Endothelial cell of umbilical vein (primary cell): ENCODE results near the gene TOMM40. TPM values are rescaled to one million over a fixed set of nuclear protein-coding genes. Genes with fewer than 3 reads are reported as not detected.
"Not testable (repeated sequence)": the region's sequence is repeated elsewhere in the genome, so short reads cannot be mapped to it uniquely, and the experiment has no call there.

Experiments
- BruUV-seq: library from RNA; stranded (reverse); fragments of 400-500 nt; replicated peaks from 2 replicates; lab custom pipeline; 2021; lab: Mats Ljungman, UMichigan
- CTCF ChIA-PET: fragments of 300-600, 350-600 bp; sonication (Branson Sonifier 250); formaldehyde crosslinking; loops from one replicate; lab custom pipeline; 2021; ENCODE audit warnings: antibody characterized with exemption, inconsistent platforms; lab: Charles Lee
- POLR2A ChIA-PET: fragments of 300-600, 350-600 bp; sonication (Branson Sonifier 250); formaldehyde crosslinking; loops from one replicate; lab custom pipeline; 2021; ENCODE audit warnings: antibody characterized with exemption, inconsistent platforms; lab: Charles Lee
- DNase-seq: peaks from one replicate; pipeline ENCODE4 v3.0.0-alpha.2; 2011; ENCODE audit warnings: low read depth, low spot score
- FAIRE-seq: peaks from 2 replicates; lab custom pipeline; 2011; peaks lifted over from hg19 to GRCh38; lab: Jason Lieb, UNC
- H2AFZ ChIP-seq: 2 replicates; pipeline ENCODE4 v1.6.0; 2012; ENCODE audit warnings: low read depth, low read length, control low read depth, inconsistent platforms
- H3K27ac ChIP-seq: 2 replicates; pipeline ENCODE4 v1.5.1; 2011; ENCODE audit warnings: low read depth, mild to moderate bottlenecking, control low read depth, low read length, moderate library complexity; ENCODE audit not compliant: insufficient read depth
- H3K27me3 ChIP-seq, 2 experiments: 2 replicates each; pipeline versions ENCODE4 v1.6.0 to v1.6.1; 2011; ENCODE audit warnings: low read length in 2 of 2, mixed read lengths in 1 of 2; ENCODE audit not compliant: control insufficient read depth in 2 of 2, insufficient read depth in 2 of 2
- H3K36me3 ChIP-seq, 2 experiments: 2 replicates in 1 of 2; 3 replicates in 1 of 2; pipeline ENCODE4 v1.5.1; 2011; ENCODE audit warnings: low read length in 2 of 2, mild to moderate bottlenecking in 1 of 2, moderate library complexity in 1 of 2; ENCODE audit not compliant: control insufficient read depth in 2 of 2, insufficient read depth in 2 of 2; ENCODE audit errors: extremely low read depth in 1 of 2
- H3K4me1 ChIP-seq: 3 replicates; pipeline ENCODE4 v1.5.1; 2011; ENCODE audit warnings: mild to moderate bottlenecking, low read length; ENCODE audit not compliant: control insufficient read depth, insufficient read depth; ENCODE audit errors: extremely low read depth
- H3K4me2 ChIP-seq: 2 replicates; pipeline ENCODE4 v1.6.1; 2011; ENCODE audit warnings: low read length, control low read depth, mixed read lengths; ENCODE audit not compliant: insufficient read depth
- H3K4me3 ChIP-seq, 3 experiments: fragments of 200-600 bp in 1 of 3; sonication (generic), shearing (Covaris generic) in 1 of 3; replicated peaks in 1 of 3; 2 replicates each; pipeline ENCODE4 v1.5.1; 2011 to 2016; ENCODE audit warnings: control low read depth in 3 of 3, low read length in 3 of 3, mild to moderate bottlenecking in 2 of 3, inconsistent platforms in 1 of 3, low read depth in 1 of 3, moderate library complexity in 1 of 3; ENCODE audit not compliant: insufficient read depth in 1 of 3
- H3K79me2 ChIP-seq: 2 replicates; pipeline ENCODE4 v1.6.0; 2012; ENCODE audit warnings: low read length, inconsistent platforms; ENCODE audit not compliant: control insufficient read depth, insufficient read depth
- H3K9ac ChIP-seq: replicated peaks from 2 replicates; pipeline ENCODE3; 2011; ENCODE audit warnings: low read length, control low read depth; ENCODE audit not compliant: insufficient read depth; ENCODE audit errors: extremely low read depth
- H3K9me1 ChIP-seq: replicated peaks from 3 replicates; pipeline ENCODE4 v1.6.0; 2011; ENCODE audit warnings: mild to moderate bottlenecking, low read length; ENCODE audit not compliant: control insufficient read depth, insufficient read depth; ENCODE audit errors: extremely low read depth
- H3K9me3 ChIP-seq: replicated peaks from 2 replicates; pipeline ENCODE4 v1.5.1; 2012; ENCODE audit warnings: low read length, inconsistent platforms; ENCODE audit not compliant: control insufficient read depth, insufficient read depth
- H4K20me1 ChIP-seq: replicated peaks from 2 replicates; pipeline ENCODE3; 2011; ENCODE audit warnings: mild to moderate bottlenecking, low read length; ENCODE audit not compliant: control insufficient read depth, insufficient read depth; ENCODE audit errors: extremely low read depth
- EZH2 ChIP-seq: IDR thresholded peaks from 2 replicates; pipeline ENCODE4 v1.6.1; 2012; ENCODE audit warnings: borderline replicate concordance, low read depth, mild to moderate bottlenecking, moderate library complexity, low read length, inconsistent platforms; ENCODE audit not compliant: severe bottlenecking
- FOS ChIP-seq: IDR thresholded peaks from 2 replicates; pipeline ENCODE4 v1.6.1; 2011; ENCODE audit warnings: mild to moderate bottlenecking, low read length, moderate library complexity, borderline replicate concordance; ENCODE audit not compliant: insufficient read depth
- GATA2 ChIP-seq: IDR thresholded peaks from 2 replicates; pipeline ENCODE4 v1.7.0; 2011; ENCODE audit warnings: low read depth, mild to moderate bottlenecking, moderate library complexity, mixed read lengths, low read length; ENCODE audit not compliant: insufficient read length, insufficient read depth
- JUN ChIP-seq: IDR thresholded peaks from 2 replicates; pipeline ENCODE4 v1.6.1; 2011; ENCODE audit warnings: borderline replicate concordance, low read depth; ENCODE audit not compliant: insufficient read length, insufficient read depth
- MYC ChIP-seq: IDR thresholded peaks from one replicate; pipeline ENCODE4 v1.6.1; 2011; ENCODE audit warnings: mild to moderate bottlenecking, low read depth, low read length
- POLR2A ChIP-seq: IDR thresholded peaks from 2 replicates; pipeline ENCODE4 v1.6.1; 2012; ENCODE audit warnings: low read depth, mild to moderate bottlenecking, control low read depth, low read length
- POLR2AphosphoS5 ChIP-seq: IDR thresholded peaks from 2 replicates; pipeline ENCODE4 v1.6.1; 2012; ENCODE audit warnings: low read depth, mild to moderate bottlenecking, control low read depth, low read length, moderate library complexity; ENCODE audit not compliant: insufficient read depth
- dilution Hi-C: fragments of 300-500 bp; cut with MboI; formaldehyde crosslinking; loops from one replicate; pipeline ENCODE4 v1.15.0; 2019; ENCODE audit warnings: low sequenced_read_pairs; ENCODE audit not compliant: extremely low pct_ligation_motif_present
- intact Hi-C: fragments of 100-400 bp; cut with micrococcal nuclease; formaldehyde crosslinking; loops from one replicate; pipeline ENCODE4 v1.10.0; 2022
- polyA plus RNA-seq, 4 experiments: library from polyadenylated mRNA; depleted of rRNA in 3 of 4; stranded (reverse) in 3 of 4; unstranded in 1 of 4; fragments of >200 nt; gene quantifications; 2 replicates each; pipeline versions ENCODE4 v1.2.1 to v1.2.3, GENCODE V29; 2011 to 2012; ENCODE audit warnings: missing spikeins in 1 of 4
- total RNA-seq: library from RNA; stranded (reverse); gene quantifications from 2 replicates; pipeline ENCODE4 v1.2.3, GENCODE V29; 2021
- TF ChIP-seq, protein P1 (sequence below): IDR thresholded peaks from 2 replicates; pipeline ENCODE4 v1.6.1; 2011; ENCODE audit not compliant: insufficient read depth, insufficient read length
- TF ChIP-seq, protein P2 (sequence below), 2 donors: IDR thresholded peaks; 1 replicate in 1 of 2; 2 replicates in 1 of 2; pipeline ENCODE4 v1.5.1; 2011; ENCODE audit warnings: low read length in 2 of 2, mild to moderate bottlenecking in 2 of 2, moderate library complexity in 2 of 2, control low read depth in 1 of 2, inconsistent platforms in 1 of 2, low read depth in 1 of 2; ENCODE audit not compliant: insufficient read depth in 1 of 2; ENCODE audit errors: extremely low read depth in 1 of 2

The TOMM40 gene
- total and polyA plus RNA-seq, 2 donors (not counting 3 experiments of a cell fraction or from before 2014, with no cell fraction given): 71.8 to 90.7 TPM

DNA sequence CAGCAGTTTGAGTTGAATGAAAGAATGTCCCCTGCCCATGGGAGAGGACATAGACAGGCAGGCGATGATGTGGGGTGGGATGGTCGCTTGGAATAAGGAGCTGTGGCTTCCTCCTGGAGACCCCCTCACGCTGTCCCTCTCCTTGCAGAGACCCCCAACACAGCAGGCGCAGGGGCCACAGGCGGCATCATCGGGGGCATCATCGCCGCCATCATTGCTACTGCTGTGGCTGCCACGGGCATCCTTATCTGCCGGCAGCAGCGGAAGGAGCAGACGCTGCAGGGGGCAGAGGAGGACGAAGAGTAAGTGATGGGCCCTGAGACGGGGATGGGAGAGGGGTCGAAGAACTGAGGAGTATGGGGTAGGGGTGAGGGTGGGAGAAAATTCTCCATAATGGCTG lies 9.0 kb upstream of the TOMM40 start:
- Histone ChIP-seq H4K20me1 (no peaks in the 10 kb centered on the region), H3K9me3 (no peaks in the 10 kb centered on the region), H3K79me2 (no peaks in the 10 kb centered on the region), H3K4me3 (no peak overlapping the region), H3K9me1 (no peaks in the 10 kb centered on the region), H2AFZ (no peak overlapping the region), H3K9ac (no peak overlapping the region), H3K4me1 (peaks cover 9% of the 10 kb centered on the region), H3K27ac (no peak overlapping the region), H3K4me2 (no peak overlapping the region), H3K27me3 (no peaks in the 10 kb centered on the region), H3K36me3 (peaks cover 0 to 30% of the 10 kb centered on the region in 2 experiments)
- DNase-seq (no peak), FAIRE-seq (no peak)
- no TSS peak for BruUV-seq
- dilution Hi-C loops (no loop called here), intact Hi-C loops (no loop called here)
- TF ChIP-seq, protein P1, sequence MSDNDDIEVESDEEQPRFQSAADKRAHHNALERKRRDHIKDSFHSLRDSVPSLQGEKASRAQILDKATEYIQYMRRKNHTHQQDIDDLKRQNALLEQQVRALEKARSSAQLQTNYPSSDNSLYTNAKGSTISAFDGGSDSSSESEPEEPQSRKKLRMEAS: no peak
- TF ChIP-seq, protein P2, sequence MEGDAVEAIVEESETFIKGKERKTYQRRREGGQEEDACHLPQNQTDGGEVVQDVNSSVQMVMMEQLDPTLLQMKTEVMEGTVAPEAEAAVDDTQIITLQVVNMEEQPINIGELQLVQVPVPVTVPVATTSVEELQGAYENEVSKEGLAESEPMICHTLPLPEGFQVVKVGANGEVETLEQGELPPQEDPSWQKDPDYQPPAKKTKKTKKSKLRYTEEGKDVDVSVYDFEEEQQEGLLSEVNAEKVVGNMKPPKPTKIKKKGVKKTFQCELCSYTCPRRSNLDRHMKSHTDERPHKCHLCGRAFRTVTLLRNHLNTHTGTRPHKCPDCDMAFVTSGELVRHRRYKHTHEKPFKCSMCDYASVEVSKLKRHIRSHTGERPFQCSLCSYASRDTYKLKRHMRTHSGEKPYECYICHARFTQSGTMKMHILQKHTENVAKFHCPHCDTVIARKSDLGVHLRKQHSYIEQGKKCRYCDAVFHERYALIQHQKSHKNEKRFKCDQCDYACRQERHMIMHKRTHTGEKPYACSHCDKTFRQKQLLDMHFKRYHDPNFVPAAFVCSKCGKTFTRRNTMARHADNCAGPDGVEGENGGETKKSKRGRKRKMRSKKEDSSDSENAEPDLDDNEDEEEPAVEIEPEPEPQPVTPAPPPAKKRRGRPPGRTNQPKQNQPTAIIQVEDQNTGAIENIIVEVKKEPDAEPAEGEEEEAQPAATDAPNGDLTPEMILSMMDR (IDR thresholded peaks at IDR 0.05; ENCODE audit: extremely low read depth in 1 of 2, insufficient read depth in 1 of 2, low read depth in 1 of 2, low read length in 2 of 2): no peak
- no peak for TF ChIP-seq MYC
- no peak for TF ChIP-seq POLR2A
- TF ChIP-seq FOS: no peak
- no peak for TF ChIP-seq JUN
- no peak for TF ChIP-seq POLR2AphosphoS5
- no peak for TF ChIP-seq GATA2
- TF ChIP-seq EZH2: no peak
- CTCF ChIA-PET: interaction anchor here (1.9 to 2.2 kb wide), 2 partner anchors 12 to 38 kb away, joined by 5 read pairs; no protein-coding TSS in a partner anchor
- POLR2A ChIA-PET: no interaction called here

DNA sequence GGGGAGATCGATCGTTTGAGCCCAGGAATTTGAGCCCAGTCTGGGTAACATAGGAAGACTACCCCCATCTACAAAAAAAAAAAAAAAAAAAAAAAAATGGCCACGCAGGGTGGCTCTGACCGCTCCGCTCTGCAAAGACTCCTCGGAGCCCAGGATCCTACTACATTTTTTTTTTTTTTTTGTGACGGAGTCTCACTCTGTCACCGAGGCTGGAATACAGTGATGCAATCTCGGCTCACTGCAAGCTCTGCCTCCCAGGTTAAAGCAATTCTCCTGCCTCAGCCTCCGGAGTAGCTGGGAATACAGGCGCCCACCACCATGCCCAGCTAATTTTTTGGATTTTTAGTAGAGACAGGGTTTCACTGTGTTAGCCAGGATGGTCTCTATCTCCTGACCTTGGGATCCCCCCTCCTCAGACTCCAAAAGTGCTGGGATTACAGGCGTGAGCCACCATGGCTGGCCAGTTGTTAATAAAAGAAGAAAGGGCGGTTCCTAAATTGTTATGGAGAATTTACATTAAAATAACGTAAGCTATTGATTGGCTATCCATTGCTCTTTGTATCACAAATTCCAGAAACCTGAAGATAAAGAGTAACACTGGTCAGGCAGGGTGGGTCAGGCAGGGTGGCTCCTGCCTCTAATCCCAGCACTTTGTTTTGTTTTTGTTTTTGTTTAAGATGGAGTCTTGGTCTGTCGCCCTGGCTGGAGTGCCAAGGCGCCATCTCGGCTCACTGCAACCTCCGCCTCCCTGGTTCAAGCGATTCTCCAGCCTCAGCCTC lies 8.2 kb upstream of the TOMM40 start:
- POLR2A ChIA-PET, H3K4me1 ChIP-seq, intact Hi-C loops, dilution Hi-C loops, H3K9me3 ChIP-seq, H2AFZ ChIP-seq, H3K79me2 ChIP-seq, H4K20me1 ChIP-seq, H3K4me3 ChIP-seq, H3K27me3 ChIP-seq, H3K27ac ChIP-seq, H3K4me2 ChIP-seq, H3K9ac ChIP-seq, BruUV-seq, DNase-seq, H3K9me1 ChIP-seq, FAIRE-seq: not testable (repeated sequence)
- H3K36me3 ChIP-seq: peaks cover 2 to 27% of the 10 kb centered on the region in 2 experiments
- CTCF ChIA-PET: interaction anchor here (1.9 to 2.2 kb wide), 2 partner anchors 13 to 38 kb away, joined by 5 read pairs; no protein-coding TSS in a partner anchor
